ENCODE measurements around the gene CLCN2.

Gene CLCN2

GRCh38 chr3:184387174-184387714 is 25.8 kb upstream of the CLCN2 start:
- H3K4me1 Mint-ChIP-seq, result no peaks in the 10 kb centered on the region
- H3K4me3 Mint-ChIP-seq, result no peak overlapping the region
- peaks cover 16% of the 10 kb centered on the region for H3K27me3 Mint-ChIP-seq (ENCODE audit: low read depth)
- no peak for TF ChIP-seq CTCF (IDR thresholded peaks at IDR 0.05; ENCODE audit: unreplicated experiment in 3 of 3)
- H3K9me3 Mint-ChIP-seq, result no peaks in the 10 kb centered on the region
- no peak overlapping the region for H3K27ac Mint-ChIP-seq
- H3K36me3 Mint-ChIP-seq (ENCODE audit: low read depth), result no peaks in the 10 kb centered on the region

GRCh38 chr3:184386047-184386806 is 24.8 kb upstream of the CLCN2 start:
- Mint-ChIP-seq H3K27ac (no peak overlapping the region), H3K27me3 (ENCODE audit: low read depth) (peaks cover 24% of the 10 kb centered on the region), H3K9me3 (no peaks in the 10 kb centered on the region), H3K4me3 (no peak overlapping the region), H3K36me3 (ENCODE audit: low read depth) (no peaks in the 10 kb centered on the region), H3K4me1 (no peaks in the 10 kb centered on the region)
- no peak for TF ChIP-seq CTCF (IDR thresholded peaks at IDR 0.05; ENCODE audit: unreplicated experiment in 3 of 3)

- H3K4me3 Mint-ChIP-seq, result no peak overlapping the region
These were observed 23.5 kb upstream of the CLCN2 start for GRCh38 chr3:184384856-184385422.

GRCh38 chr3:184384342-184384741 is 22.9 kb upstream of the CLCN2 start:
- Mint-ChIP-seq H3K4me1 (peaks cover 5% of the 10 kb centered on the region), H3K9me3 (no peaks in the 10 kb centered on the region), H3K4me3 (no peak overlapping the region), H3K27ac (no peak overlapping the region), H3K27me3 (ENCODE audit: low read depth) (peaks cover 27% of the 10 kb centered on the region), H3K36me3 (ENCODE audit: low read depth) (no peaks in the 10 kb centered on the region)
- no peak for TF ChIP-seq CTCF (IDR thresholded peaks at IDR 0.05; ENCODE audit: unreplicated experiment in 3 of 3)

More at GRCh38 chr3:184384856-184385422, 23.5 kb upstream of the CLCN2 start:
- H3K4me1 Mint-ChIP-seq, result peaks cover 4% of the 10 kb centered on the region
- H3K27ac Mint-ChIP-seq, result no peak overlapping the region
- TF ChIP-seq CTCF (IDR thresholded peaks at IDR 0.05; ENCODE audit: unreplicated experiment in 3 of 3), result no peak
- H3K9me3 Mint-ChIP-seq, result no peaks in the 10 kb centered on the region
- H3K27me3 Mint-ChIP-seq (ENCODE audit: low read depth), result peaks cover 27% of the 10 kb centered on the region
- no peaks in the 10 kb centered on the region for H3K36me3 Mint-ChIP-seq (ENCODE audit: low read depth)

GRCh38 chr3:184383033-184383740 is 21.8 kb upstream of the CLCN2 start:
- no peaks in the 10 kb centered on the region for H3K36me3 Mint-ChIP-seq (ENCODE audit: low read depth)
- H3K4me1 Mint-ChIP-seq, result peaks cover 17% of the 10 kb centered on the region
- no peak for TF ChIP-seq CTCF (IDR thresholded peaks at IDR 0.05; ENCODE audit: unreplicated experiment in 3 of 3)
- no peaks in the 10 kb centered on the region for H3K9me3 Mint-ChIP-seq
- H3K27ac Mint-ChIP-seq, result no peak overlapping the region
- H3K4me3 Mint-ChIP-seq, result peak overlapping the region in 1 of 3 experiments; percentile 87
- H3K27me3 Mint-ChIP-seq (ENCODE audit: low read depth), result peaks cover 35% of the 10 kb centered on the region

Data from nephron (organoid).